Head of caudate nucleus (tissue), 42 donors: ENCODE data around the gene YES1.
"Not testable (repeated sequence)": the region's sequence is repeated elsewhere in the genome, so short reads cannot be mapped to it uniquely, and the experiment has no call there.

Experiments
- DNase-seq, 42 donors: peaks; one replicate each; pipeline versions ENCODE4 v3.0.0 to v3.0.0-alpha.2; 2020 to 2021; ENCODE audit warnings: mixed read lengths in 7 of 42
- intact Hi-C: fragments of 100-400 bp; cut with DNase I; formaldehyde crosslinking; loops from one replicate; pipeline ENCODE4 v1.15.0; 2022

The YES1 gene

GRCh38 chr18:710418-711300 is 101.4 kb downstream of the YES1 start:
- intact Hi-C loops = loop anchor here (10.0 kb wide), 2 partner anchors 56 to 86 kb away; partner anchors contain the start of gene TYMS
- peak in 1 of 42 donors; percentile 41 for DNase-seq

- intact Hi-C loops = loop anchor here (10.0 kb wide), 2 partner anchors 55 to 85 kb away; partner anchors contain the start of gene TYMS
- peak in 1 of 42 donors; percentile 25 for DNase-seq
Measured at GRCh38 chr18:709771-710170, 102.3 kb downstream of the YES1 start.

GRCh38 chr18:708096-708495 is 103.9 kb downstream of the YES1 start:
- intact Hi-C loops = no loop called here
- peak in 1 of 42 donors; percentile 35 for DNase-seq

GRCh38 chr18:706405-706804 is 105.6 kb downstream of the YES1 start:
- peak in 12 of 42 donors; percentile 16 to 71 (median 40) for DNase-seq
- intact Hi-C loops = no loop called here

GRCh38 chr18:703213-703967 is 108.7 kb downstream of the YES1 start:
- intact Hi-C loops = no loop called here
- DNase-seq = peak in 3 of 42 donors; percentile 8 to 37 (median 24)

GRCh38 chr18:697800-698199 is 114.2 kb downstream of the YES1 start:
- intact Hi-C loops = no loop called here

GRCh38 chr18:697012-697411 is 115.0 kb downstream of the YES1 start:
- no peak for DNase-seq
- intact Hi-C loops = no loop called here

More at GRCh38 chr18:697800-698199, 114.2 kb downstream of the YES1 start:
- DNase-seq = peak in 3 of 42 donors; percentile 5 to 13 (median 13)

GRCh38 chr18:693466-694187 is 118.4 kb downstream of the YES1 start:
- intact Hi-C loops = no loop called here
- peak in 3 of 42 donors; percentile 20 to 26 (median 21) for DNase-seq

GRCh38 chr18:692824-693223 is 119.2 kb downstream of the YES1 start:
- intact Hi-C loops = no loop called here
- peak in 1 of 42 donors; percentile 1 for DNase-seq

GRCh38 chr18:688323-688722 is 123.7 kb downstream of the YES1 start:
- peak in 2 of 42 donors; percentile 16 to 30 for DNase-seq
- intact Hi-C loops = no loop called here

GRCh38 chr18:686339-687111 is 125.5 kb downstream of the YES1 start:
- intact Hi-C loops = no loop called here
- DNase-seq = peak in 5 of 42 donors; percentile 22 to 44 (median 31)

- intact Hi-C loops = no loop called here
- DNase-seq = peak in 1 of 42 donors; percentile 7
Measured at GRCh38 chr18:685438-685837, 126.6 kb downstream of the YES1 start.

- DNase-seq = peak in 1 of 42 donors; percentile 41
- intact Hi-C loops = no loop called here
Measured at GRCh38 chr18:683531-683930, 128.5 kb downstream of the YES1 start.

- no peak for DNase-seq
- intact Hi-C loops = no loop called here
Measured at GRCh38 chr18:682833-683232, 129.2 kb downstream of the YES1 start.

GRCh38 chr18:682416-682815 is 129.6 kb downstream of the YES1 start:
- intact Hi-C loops = not testable (repeated sequence)

GRCh38 chr18:681985-682384 is 130.1 kb downstream of the YES1 start:
- DNase-seq = peak in 1 of 42 donors; percentile 10
- intact Hi-C loops = no loop called here

More at GRCh38 chr18:682416-682815, 129.6 kb downstream of the YES1 start:
- DNase-seq = peak in 2 of 42 donors; percentile 22 to 37

GRCh38 chr18:680392-680791 is 131.7 kb downstream of the YES1 start:
- DNase-seq = peak in 2 of 42 donors; percentile 21 to 32
- intact Hi-C loops = no loop called here

- intact Hi-C loops = no loop called here
- DNase-seq = peak in 1 of 42 donors; percentile 25
Measured at GRCh38 chr18:679516-679915, 132.5 kb downstream of the YES1 start.
